22Rv1 (cell line): Measurements from ENCODE around the gene OR52J3.

Experiments
- CTCF ChIP-seq: fragments of 450-650 bp; IDR thresholded peaks from 2 replicates; pipeline ENCODE4 v1.5.1; 2017; ENCODE audit warnings: mild to moderate bottlenecking
- ZFX ChIP-seq: fragments of 450-650 bp; IDR thresholded peaks from 2 replicates; pipeline ENCODE4 v1.6.1; 2017; ENCODE audit warnings: antibody characterized with exemption, borderline replicate concordance

- TF ChIP-seq CTCF (no peak), ZFX (no peak)
These were observed 9.7 kb upstream of the OR52J3 start for GRCh38 chr11:5036669-5037068.
